ENCODE measurements around the gene BEST1.

GRCh38 chr11:61905801-61906521 lies 44.2 kb upstream of the BEST1 start:
- no peak for TF ChIP-seq GATA2 (IDR thresholded peaks at IDR 0.05; ENCODE audit: low read depth, low read length)
- no peak for TF ChIP-seq GATA3 (IDR thresholded peaks at IDR 0.05; ENCODE audit: low read depth, low read length)

All from SH-SY5Y (cell line).